T follicular helper cell (primary cell): ENCODE measurements around the gene CAMTA1.

Source experiments
- DNase-seq: peaks from one replicate; pipeline ENCODE4 v3.0.0-alpha.2; 2020; ENCODE audit warnings: low read depth

The CAMTA1 gene

GRCh38 chr1:6873298-6874015 is 88.2 kb downstream of the CAMTA1 start:
- no peak for DNase-seq

DNA sequence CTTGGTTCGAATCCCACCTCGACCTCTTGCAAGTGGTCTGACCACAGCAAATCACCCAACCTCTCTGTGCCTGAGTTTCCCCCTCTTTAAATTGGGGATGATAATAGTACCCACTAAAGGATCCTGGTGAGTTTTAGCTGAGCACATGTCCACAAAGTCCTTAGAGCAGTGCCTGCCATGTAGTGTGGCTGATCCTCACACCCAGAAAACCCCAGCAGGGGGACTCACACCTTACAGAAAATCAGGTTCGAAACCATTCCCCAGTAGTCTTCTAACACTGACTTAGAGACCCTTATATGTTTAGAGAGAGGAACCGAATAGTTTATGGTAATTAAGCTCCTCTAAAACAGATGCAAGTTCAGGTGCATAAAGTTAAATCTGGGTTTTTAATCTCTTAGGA is 89.0 kb downstream of the CAMTA1 start:
- DNase-seq, result no peak

DNA sequence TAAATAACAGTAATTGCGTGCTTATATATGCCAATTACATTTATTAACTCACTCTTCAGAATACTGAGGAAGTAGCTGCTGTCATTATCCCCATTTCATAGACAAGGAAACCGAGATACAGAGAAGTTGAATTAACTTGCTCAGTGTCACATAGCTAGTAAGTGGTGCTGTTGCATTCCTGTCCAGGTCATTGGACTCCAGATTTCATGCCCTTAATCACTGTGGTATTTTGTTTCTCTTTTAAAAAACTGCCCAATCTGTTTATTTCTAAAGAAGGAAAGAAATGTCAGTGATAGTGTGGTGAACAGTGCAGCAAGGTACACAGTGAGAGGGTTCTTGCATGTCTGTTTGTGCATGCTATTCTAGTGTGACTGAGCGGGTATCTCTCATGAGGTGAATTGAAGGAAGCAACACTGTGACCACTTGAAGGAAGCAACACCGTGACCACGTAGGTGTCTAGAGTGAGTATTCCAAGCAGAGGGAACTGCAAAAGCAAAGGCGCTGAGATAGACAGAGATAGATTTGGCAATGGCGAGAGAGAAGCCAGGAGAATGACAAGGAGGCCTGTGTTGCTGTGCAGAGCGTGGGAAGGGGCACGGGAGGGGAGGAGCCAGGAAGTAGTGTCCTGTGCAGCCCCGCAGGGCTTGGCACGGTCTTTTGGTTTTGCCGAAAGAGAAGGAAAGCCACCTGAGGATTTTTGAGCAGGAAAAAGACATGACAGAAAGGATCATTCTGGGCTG is 95.9 kb downstream of the CAMTA1 start:
- no peak for DNase-seq

- no peak for DNase-seq
Measured at GRCh38 chr1:6882414-6882813, 97.2 kb downstream of the CAMTA1 start.

- DNase-seq, result no peak
Measured at GRCh38 chr1:6884652-6885153, 99.4 kb downstream of the CAMTA1 start.

GRCh38 chr1:6885426-6885825 is 100.2 kb downstream of the CAMTA1 start:
- no peak for DNase-seq

DNA sequence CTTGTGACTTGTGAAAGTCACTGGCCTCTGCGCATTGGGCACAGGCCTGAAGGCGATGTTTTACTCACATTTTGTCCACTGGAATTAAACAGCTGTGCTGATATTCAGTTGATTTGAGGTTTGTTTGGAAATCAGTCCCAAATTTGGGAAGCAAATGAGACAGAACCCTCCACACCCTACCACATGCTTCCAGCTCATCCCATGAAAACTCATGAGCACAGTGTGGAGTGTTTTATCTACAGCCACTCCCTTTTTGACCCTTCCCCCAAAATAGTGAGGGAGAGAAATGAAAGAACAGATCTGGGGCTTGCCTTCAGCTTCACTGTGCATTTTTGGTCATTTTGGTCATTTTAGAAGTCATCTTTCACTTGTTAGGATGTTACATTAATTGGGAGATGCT is 101.3 kb downstream of the CAMTA1 start:
- DNase-seq, result no peak

DNA sequence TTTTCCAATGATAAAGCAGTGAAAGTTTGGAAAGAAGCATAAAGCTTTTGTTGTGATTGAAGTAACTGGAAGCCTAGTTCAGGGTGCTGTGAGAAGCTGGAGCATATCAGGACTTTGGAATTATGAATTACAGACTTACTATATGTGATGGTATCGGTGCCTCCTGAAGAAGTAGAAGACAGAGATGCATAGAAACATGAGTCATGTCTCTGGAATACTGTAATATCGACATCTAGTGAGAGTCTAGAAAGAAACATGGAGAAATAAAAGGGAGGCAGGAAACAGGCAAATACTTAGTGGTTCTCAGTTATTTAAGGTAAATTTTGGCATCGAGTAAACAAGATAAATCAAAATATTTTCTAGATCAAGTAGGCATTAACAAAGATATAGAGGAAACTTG is 103.0 kb downstream of the CAMTA1 start:
- no peak for DNase-seq

DNA sequence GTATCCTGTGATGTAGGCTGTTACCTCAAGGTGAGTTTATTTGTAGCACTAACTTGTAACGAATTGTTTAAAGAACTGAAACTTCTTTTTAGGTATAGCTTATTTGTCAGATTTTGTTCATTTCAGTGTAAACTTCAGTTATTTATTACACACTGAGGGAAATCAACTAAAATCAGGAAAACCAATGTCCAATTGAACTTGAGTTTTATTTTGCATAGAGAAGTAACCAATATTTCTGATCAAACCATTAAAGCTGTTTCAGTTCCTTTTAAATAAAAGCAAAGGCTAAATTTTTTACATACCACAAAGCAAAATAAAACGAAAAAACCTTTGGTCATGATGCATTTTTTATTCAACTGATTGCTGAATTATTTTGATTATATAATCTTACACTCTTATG is 103.6 kb downstream of the CAMTA1 start:
- DNase-seq, result no peak

GRCh38 chr1:6889875-6890480 is 104.7 kb downstream of the CAMTA1 start:
- no peak for DNase-seq

DNA sequence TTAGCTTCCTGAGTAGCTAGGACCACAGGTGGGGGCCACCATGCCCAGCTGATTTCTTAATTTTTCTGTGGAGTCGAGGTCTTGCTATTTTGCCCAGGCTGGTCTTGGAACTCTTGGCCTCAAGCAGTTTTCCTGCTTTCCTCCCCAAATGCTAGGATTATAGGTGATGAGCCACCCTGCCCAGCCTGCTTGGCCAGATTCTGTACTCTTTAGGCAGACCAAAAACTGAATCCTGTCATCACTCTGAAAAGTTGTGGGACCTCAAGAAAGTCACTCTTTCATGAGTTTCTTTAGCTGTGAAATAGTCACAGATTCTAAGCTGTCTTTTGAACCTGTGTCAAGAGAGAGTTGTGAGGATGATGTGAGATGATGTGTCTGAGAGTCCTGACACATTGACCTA is 105.4 kb downstream of the CAMTA1 start:
- DNase-seq, result no peak

DNA sequence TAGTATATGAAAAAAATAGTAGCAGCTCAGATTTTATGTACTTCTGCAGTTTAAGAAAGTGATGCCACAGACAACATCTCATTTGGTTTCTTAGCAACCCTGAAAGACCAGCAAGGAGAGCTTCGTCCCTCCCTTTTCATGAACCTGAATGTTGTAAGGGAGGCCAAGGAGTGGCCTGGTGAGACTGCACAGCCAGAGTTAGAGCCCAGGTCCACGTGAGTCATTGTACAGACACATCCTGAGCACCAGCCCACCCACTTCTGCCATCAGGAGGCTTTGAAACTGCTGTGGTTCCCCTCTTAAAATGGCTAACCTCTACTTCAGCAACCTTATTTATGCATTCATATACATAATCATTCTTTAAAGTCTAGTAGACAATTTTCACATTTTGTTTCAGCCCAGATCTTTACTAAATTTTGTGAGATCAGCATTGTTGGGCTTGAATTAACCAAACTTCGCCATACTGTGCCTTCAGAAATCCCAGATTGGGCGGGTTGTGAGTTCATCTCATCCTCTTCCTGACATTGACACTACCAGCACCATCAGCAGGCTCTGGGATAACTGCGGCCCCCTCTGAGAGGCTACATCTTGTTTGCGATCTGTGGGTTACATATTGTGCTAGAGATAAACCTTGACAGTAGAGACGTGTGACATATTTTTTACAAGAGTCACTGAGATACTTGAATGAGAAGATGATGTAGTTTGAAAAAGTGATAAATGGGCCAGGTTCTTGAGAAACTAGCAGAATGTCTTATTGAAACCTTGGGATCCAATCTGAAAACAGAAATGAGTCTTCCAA is 106.7 kb downstream of the CAMTA1 start:
- DNase-seq, result no peak

- DNase-seq, result no peak
Measured at GRCh38 chr1:6893388-6893787, 108.1 kb downstream of the CAMTA1 start.

DNA sequence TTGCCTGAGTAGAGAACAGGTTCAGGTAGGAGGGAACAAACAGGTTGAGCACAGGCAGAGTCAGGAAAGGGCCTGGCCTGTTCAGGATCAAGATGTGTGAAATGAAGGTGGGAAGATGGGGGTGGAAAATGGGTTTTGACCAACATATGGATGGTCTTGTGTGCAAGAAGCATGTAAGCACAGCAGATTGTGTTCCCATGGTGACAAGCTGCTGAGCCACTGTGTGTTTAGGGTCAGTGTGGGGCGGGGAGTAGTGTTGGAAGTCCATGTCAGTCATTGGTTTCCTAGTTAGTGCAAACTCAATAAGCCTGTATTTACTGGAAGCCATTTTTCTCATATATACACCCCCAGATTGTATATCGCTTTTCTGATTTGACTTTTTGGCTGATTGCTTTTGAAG is 111.9 kb downstream of the CAMTA1 start:
- no peak for DNase-seq

DNA sequence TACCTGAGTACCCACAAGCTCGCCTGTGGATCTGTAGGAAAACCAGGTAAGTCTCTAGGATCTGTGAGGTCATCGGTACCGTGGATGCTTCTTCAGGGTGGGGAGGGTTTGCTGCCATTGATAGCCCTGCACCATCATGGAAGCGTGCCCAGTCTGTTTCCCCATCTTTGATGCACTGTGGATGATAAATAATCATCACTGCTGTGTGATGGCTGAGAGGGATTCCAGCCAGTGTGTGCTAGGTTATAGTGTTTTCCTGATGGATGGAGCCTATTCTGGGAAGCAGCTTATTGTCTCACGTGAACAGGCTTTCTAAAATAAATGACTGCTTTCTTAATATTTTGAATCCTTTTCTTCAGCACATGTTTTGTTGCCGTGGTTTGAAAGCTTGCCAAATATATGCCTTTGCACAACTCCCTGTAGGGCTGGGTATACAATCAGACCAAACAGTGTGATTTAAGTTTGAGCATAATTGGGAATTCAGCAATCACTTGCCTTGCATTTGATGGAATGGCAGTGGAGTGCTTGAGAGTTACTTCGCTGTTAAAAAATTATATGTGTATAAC is 113.8 kb downstream of the CAMTA1 start:
- DNase-seq, result no peak

DNA sequence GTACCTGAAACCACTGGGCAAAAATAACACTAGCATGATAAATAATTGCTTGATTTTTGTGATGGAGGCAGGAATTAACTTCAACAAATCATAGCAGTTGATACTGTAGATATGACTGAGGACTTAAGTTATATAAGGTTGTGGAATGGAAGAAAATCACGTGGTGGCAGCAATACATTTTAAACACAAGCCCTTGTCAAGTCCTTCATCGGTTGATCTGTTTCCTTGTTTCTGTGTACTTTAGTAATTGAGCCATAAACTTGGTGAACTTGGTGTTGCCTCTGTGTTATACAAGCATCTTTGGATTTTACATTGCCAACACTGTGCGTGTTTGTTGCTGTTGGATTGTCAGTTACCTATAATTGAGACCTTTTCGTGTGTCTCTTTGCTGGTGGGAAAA is 114.4 kb downstream of the CAMTA1 start:
- no peak for DNase-seq

DNA sequence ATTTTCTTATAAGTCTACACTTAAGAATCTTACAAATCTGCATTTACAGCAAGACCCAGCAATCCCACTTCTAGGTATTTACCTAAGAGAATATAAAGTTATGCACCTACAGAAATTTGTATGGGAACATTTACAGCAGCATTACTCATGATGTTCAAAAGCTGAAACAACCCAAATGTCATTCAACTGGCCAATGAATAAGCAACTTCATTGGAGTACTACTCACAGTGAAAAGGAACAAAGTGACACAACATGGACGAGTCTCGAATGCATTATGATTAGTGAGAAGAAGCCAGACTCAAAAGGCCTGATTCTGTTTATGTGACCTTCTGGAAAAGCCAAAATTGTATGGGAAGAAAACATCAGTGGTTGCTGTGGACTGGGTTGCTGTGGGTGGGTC is 116.9 kb downstream of the CAMTA1 start:
- DNase-seq, result no peak

DNA sequence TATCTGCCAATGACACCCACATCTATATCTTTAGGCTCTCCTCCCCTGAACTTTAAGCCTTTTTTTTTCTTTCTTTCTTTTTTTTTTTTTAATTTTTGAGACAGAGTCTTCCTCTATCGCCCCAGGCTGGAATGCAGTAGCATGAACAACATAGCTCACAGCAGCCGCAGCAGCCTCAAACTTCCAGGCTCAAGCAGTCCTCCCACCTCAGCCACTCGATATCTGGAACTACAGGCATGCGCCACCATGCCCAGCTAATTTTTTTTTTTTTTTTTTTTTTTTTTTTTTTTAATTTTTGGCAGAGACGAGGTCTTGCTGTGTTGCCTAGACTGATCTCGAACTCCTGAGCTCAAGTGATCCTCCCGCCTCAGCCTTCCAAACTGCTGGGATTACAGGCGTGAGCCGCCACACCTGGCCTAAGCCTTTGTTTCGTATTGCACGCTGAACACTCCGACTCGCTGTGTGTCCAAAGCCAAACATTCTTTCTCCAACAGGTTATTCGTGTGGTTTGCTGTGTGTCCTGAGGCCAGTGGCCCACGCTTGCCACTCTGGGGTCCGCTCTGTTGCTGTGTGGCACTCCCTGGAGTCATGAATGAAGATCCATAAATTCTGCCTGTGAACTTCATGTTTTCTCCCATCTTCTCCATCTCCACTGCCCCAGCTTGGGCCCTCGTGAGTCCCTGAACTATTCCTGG is 119.4 kb downstream of the CAMTA1 start:
- DNase-seq, result no peak

GRCh38 chr1:6905331-6905730 is 120.1 kb downstream of the CAMTA1 start:
- DNase-seq, result no peak

GRCh38 chr1:6905790-6906189 is 120.5 kb downstream of the CAMTA1 start:
- no peak for DNase-seq

DNA sequence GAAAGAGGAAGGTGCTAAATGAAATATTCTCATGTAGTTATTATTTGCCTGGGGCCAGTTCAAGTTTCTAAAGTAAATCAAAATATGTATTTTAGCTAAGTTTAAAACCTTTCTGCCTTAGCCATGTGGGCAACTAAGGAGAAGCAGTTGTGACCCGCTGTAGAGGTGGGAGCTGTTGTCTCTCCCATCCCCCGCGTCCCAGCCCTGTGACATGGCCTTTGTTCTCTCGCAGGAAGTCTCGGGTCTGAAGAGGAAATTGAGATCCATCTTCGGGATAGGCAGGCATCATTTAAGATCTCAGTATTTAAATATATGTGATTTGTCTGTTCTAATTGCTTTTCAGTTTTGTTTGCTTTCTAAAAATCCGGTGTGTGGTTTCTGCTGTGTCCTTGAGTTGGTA is 121.5 kb downstream of the CAMTA1 start:
- DNase-seq, result no peak
